ENCODE results near the gene ZSWIM8. TPM values are rescaled to one million over a fixed set of nuclear protein-coding genes. Genes with fewer than 3 reads are reported as not detected.

The ZSWIM8 gene
- total RNA-seq, 1 donor from 2014 or later: 131 TPM

DNA sequence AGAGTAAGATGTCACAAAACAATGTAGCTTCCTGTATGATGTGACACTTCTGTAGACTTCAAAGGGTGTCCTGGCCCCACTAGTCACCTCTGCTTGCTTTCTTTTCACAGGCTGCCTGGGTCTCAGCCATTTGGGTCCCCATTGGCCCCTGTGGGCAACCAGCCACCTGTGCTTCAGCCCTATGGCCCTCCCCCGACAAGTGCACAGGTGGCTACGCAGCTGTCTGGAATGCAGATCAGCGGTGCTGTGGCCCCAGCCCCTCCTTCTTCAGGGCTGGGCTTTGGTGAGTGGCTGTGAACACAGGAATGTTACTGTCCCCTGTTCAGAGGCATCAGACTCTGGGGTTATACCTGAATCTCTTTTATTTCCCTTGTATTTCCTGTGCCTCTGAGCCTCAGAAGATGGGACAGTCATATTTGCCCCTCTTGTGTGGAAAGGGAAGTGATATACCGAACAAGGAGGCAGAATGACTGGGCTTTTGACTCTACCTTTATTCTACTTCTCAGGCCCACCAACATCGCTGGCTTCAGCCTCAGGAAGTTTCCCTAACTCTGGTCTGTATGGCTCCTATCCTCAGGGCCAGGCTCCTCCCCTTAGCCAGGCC is 25.8 kb upstream of the ZSWIM8 start:
- Mint-ChIP-seq H3K4me3 (no peak overlapping the region), H3K36me3 (peaks cover 36% of the 10 kb centered on the region), H3K27me3 (ENCODE audit: low read depth) (no peaks in the 10 kb centered on the region), H3K4me1 (no peaks in the 10 kb centered on the region), H3K9me3 (no peaks in the 10 kb centered on the region), H3K27ac (no peak overlapping the region)
- TF ChIP-seq CTCF (IDR thresholded peaks at IDR 0.05; ENCODE audit: unreplicated experiment): no peak
- DNase-seq (ENCODE audit: low spot score in 2 of 2, unreplicated experiment in 2 of 2): no peak

DNA sequence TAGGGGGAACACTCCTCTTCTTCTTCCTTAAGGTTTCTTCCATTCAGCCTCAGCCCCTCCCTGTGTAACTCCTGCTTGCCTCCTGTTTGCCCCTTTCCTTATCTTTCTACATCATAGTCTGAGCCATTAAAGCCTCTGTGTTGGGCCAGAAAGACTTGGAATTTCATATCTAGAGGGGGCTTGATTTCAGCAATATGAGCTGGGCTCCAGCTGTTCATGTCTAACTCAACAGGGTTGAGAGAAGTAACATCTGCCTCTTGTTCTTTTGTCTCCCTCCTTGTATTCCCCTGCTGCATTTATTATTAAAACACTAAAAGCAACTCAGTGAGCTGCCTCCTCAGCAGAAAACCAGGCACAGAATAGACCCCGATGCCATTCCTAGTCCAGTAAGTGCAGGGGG is 23.6 kb upstream of the ZSWIM8 start:
- no peak for DNase-seq (ENCODE audit: low spot score in 2 of 2, unreplicated experiment in 2 of 2)
- Mint-ChIP-seq H3K4me1 (no peaks in the 10 kb centered on the region), H3K36me3 (peaks cover 41% of the 10 kb centered on the region), H3K4me3 (no peak overlapping the region), H3K9me3 (no peaks in the 10 kb centered on the region), H3K27me3 (ENCODE audit: low read depth) (no peaks in the 10 kb centered on the region), H3K27ac (no peak overlapping the region)
- TF ChIP-seq CTCF (IDR thresholded peaks at IDR 0.05; ENCODE audit: unreplicated experiment): no peak

GRCh38 chr10:73762915-73763314 is 22.5 kb upstream of the ZSWIM8 start:
- TF ChIP-seq CTCF (IDR thresholded peaks at IDR 0.05; ENCODE audit: unreplicated experiment): no peak
- no peaks in the 10 kb centered on the region for H3K27me3 Mint-ChIP-seq (ENCODE audit: low read depth)
- no peak overlapping the region for H3K27ac Mint-ChIP-seq
- no peaks in the 10 kb centered on the region for H3K4me1 Mint-ChIP-seq
- DNase-seq (ENCODE audit: low spot score in 2 of 2, unreplicated experiment in 2 of 2): no peak
- H3K4me3 Mint-ChIP-seq: no peak overlapping the region
- no peaks in the 10 kb centered on the region for H3K9me3 Mint-ChIP-seq
- H3K36me3 Mint-ChIP-seq: peaks cover 45% of the 10 kb centered on the region

DNA sequence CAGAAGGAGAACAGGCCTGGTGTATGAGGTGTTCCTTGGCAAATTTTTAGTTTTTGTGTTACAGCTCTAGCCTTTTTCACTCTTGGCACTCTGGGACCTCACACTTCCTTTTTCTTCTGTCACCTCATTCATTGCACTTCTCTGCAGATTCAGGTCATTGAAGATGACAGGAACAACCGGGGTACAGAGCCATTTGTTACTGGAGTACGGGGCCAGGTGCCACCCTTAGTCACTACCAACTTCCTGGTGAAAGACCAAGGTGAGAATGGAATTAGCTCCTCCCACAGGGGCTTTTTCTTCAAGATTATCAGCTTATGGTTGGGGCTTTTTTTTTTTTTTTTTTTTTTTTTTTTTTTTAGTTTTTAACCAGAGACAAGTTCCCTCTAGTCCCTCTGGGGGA is 22.1 kb upstream of the ZSWIM8 start:
- no peak for DNase-seq (ENCODE audit: low spot score in 2 of 2, unreplicated experiment in 2 of 2)
- Mint-ChIP-seq H3K36me3 (peaks cover 46% of the 10 kb centered on the region), H3K4me3 (no peak overlapping the region), H3K27me3 (ENCODE audit: low read depth) (no peaks in the 10 kb centered on the region), H3K9me3 (no peaks in the 10 kb centered on the region), H3K27ac (no peak overlapping the region), H3K4me1 (no peaks in the 10 kb centered on the region)
- no peak for TF ChIP-seq CTCF (IDR thresholded peaks at IDR 0.05; ENCODE audit: unreplicated experiment)

- Mint-ChIP-seq H3K9me3 (no peaks in the 10 kb centered on the region), H3K4me1 (no peaks in the 10 kb centered on the region), H3K27ac (no peak overlapping the region), H3K4me3 (no peak overlapping the region), H3K27me3 (ENCODE audit: low read depth) (no peaks in the 10 kb centered on the region), H3K36me3 (peaks cover 57% of the 10 kb centered on the region)
- no peak for TF ChIP-seq CTCF (IDR thresholded peaks at IDR 0.05; ENCODE audit: unreplicated experiment)
- DNase-seq (ENCODE audit: low spot score in 2 of 2, unreplicated experiment in 2 of 2): no peak
Observed at GRCh38 chr10:73765066-73765465, 20.3 kb upstream of the ZSWIM8 start.

- Mint-ChIP-seq H3K27ac (no peak overlapping the region), H3K4me3 (no peak overlapping the region), H3K9me3 (no peaks in the 10 kb centered on the region), H3K4me1 (peaks cover 16% of the 10 kb centered on the region), H3K27me3 (ENCODE audit: low read depth) (no peaks in the 10 kb centered on the region), H3K36me3 (peaks cover 41% of the 10 kb centered on the region)
- no peak for DNase-seq (ENCODE audit: low spot score in 2 of 2, unreplicated experiment in 2 of 2)
- TF ChIP-seq CTCF (IDR thresholded peaks at IDR 0.05; ENCODE audit: unreplicated experiment): no peak
Observed at GRCh38 chr10:73768881-73769280, 16.5 kb upstream of the ZSWIM8 start.

All from mesothelial cell of epicardium (in vitro differentiated cells).